Thyroid gland (tissue), 4 donors: ENCODE data around the gene ST8SIA5. TPM values are rescaled to one million over a fixed set of nuclear protein-coding genes. Genes with fewer than 3 reads are reported as not detected.

ENCODE experiments used
- DNase-seq, 2 donors: peaks; one replicate each; pipeline ENCODE4 v3.0.0-alpha.2; 2019
- H3K27ac ChIP-seq, 3 donors: fragments of 200-600 bp; sonication (generic); 1 replicate in 2 of 3; 2 replicates in 1 of 3; pipeline ENCODE4 v1.5.1; 2016 to 2019; ENCODE audit warnings: mild to moderate bottlenecking in 1 of 3, moderate library complexity in 1 of 3
- H3K27me3 ChIP-seq: fragments of 200-600 bp; sonication (generic); one replicate; pipeline ENCODE4 v1.5.1; 2019
- H3K36me3 ChIP-seq, 2 donors: fragments of 200-600 bp; sonication (generic); one replicate each; pipeline ENCODE4 v1.5.1; 2016 to 2019
- H3K4me1 ChIP-seq, 2 donors: fragments of 200-600 bp; sonication (generic); one replicate each; pipeline ENCODE4 v1.5.1; 2017 to 2019
- H3K4me3 ChIP-seq, 3 donors: fragments of 200-600 bp; sonication (generic); replicated peaks in 1 of 3; 1 replicate in 2 of 3; 2 replicates in 1 of 3; pipeline ENCODE4 v1.5.1; 2016; ENCODE audit warnings: mild to moderate bottlenecking in 1 of 3
- H3K9me3 ChIP-seq: fragments of 200-600 bp; sonication (generic); one replicate; pipeline ENCODE4 v1.5.1; 2017
- POLR2A ChIP-seq, 2 donors: fragments of 450-650 bp; IDR thresholded peaks; one replicate each; pipeline ENCODE4 v1.6.1; 2017; ENCODE audit warnings: antibody characterized with exemption in 2 of 2, mild to moderate bottlenecking in 2 of 2, moderate library complexity in 1 of 2
- WGBS, 2 donors: methylation state at CpG; one replicate each; pipeline ENCODE4 v1.1.5; 2017; 5-methylcytosine and 5-hydroxymethylcytosine counted together
- intact Hi-C: fragments of 100-400 bp; cut with DNase I; formaldehyde crosslinking; loops from one replicate; pipeline ENCODE4 v1.15.1; 2023
- total RNA-seq, 4 donors: library from RNA; depleted of rRNA; stranded (reverse); fragments of >200 nt; gene quantifications; one replicate each; pipeline ENCODE4 v1.2.3, GENCODE V29; 2016
- TF ChIP-seq, protein P1 (sequence below), 6 experiments: fragments of 200-600 bp in 3 of 6; fragments of 450-650 bp in 3 of 6; sonication (generic) in 3 of 6; IDR thresholded peaks; one replicate each; pipeline ENCODE4 v1.5.1; 2016 to 2019; ENCODE audit warnings: antibody characterized with exemption in 6 of 6, mild to moderate bottlenecking in 2 of 6, inconsistent platforms in 1 of 6, moderate library complexity in 1 of 6

The ST8SIA5 gene
- total RNA-seq, 4 donors from 2014 or later, result 0.04 to 1.2 (median 0.24) TPM; not detected in 1

DNA sequence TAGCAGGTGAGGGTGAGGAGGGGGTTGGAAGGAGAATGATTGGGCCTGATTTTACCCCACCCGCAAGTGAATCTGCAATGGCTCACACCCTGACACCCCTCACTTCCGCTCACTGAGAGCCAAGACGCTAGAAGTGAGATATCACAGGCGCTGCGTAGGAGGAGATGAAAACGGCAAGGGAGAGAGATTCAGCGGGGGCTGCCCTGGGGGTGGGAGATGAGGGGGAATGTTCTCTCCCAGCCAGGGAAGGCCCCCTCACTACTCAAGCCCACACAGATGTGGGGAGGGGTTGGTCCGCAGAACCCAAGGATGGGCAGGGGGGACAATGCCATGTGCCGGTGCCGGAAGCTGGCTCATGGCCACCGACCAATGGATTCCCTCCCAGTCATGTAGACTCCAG lies 132.7 kb downstream of the ST8SIA5 start:
- Histone ChIP-seq H3K4me1 (peaks cover 0 to 8% of the 10 kb centered on the region in 2 donors), H3K4me3 (no peak overlapping the region), H3K27me3 (no peaks in the 10 kb centered on the region), H3K27ac (no peak overlapping the region), H3K36me3 (no peaks in the 10 kb centered on the region), H3K9me3 (no peaks in the 10 kb centered on the region)
- WGBS, 2 donors, result 78 to 82% methylated on average over 11 of the region's 11 CpGs
- DNase-seq, result no peak
- intact Hi-C loops, result loop anchor here (10.0 kb wide), 1 partner anchor 69 kb away; no protein-coding TSS in a partner anchor
- TF ChIP-seq, protein P1, sequence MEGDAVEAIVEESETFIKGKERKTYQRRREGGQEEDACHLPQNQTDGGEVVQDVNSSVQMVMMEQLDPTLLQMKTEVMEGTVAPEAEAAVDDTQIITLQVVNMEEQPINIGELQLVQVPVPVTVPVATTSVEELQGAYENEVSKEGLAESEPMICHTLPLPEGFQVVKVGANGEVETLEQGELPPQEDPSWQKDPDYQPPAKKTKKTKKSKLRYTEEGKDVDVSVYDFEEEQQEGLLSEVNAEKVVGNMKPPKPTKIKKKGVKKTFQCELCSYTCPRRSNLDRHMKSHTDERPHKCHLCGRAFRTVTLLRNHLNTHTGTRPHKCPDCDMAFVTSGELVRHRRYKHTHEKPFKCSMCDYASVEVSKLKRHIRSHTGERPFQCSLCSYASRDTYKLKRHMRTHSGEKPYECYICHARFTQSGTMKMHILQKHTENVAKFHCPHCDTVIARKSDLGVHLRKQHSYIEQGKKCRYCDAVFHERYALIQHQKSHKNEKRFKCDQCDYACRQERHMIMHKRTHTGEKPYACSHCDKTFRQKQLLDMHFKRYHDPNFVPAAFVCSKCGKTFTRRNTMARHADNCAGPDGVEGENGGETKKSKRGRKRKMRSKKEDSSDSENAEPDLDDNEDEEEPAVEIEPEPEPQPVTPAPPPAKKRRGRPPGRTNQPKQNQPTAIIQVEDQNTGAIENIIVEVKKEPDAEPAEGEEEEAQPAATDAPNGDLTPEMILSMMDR (IDR thresholded peaks at IDR 0.05), result no peak
- TF ChIP-seq POLR2A (IDR thresholded peaks at IDR 0.05), result no peak

DNA sequence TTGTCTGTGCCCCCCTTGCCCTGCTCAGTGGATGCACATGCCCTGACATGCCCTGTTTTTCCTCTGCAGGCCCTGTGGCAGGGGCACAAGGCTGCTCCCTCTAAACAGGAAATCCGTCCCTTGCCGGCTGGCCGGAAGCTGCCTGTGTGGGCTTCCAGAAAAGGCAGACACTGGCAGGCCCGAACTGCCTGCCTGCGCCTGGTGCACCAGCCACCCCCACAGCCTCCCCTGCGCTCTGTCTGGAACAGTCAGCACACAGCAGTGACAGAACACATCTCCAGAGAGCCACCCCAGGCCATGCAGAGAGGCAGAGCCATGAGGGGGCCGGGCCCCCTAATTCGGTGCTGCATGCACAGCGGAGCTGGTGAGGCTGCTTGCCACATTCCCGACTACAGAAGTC lies 133.3 kb downstream of the ST8SIA5 start:
- WGBS, 2 donors, result 56 to 83% methylated on average over 6 of the region's 10 CpGs
- Histone ChIP-seq H3K27me3 (no peaks in the 10 kb centered on the region), H3K4me1 (peaks cover 0 to 8% of the 10 kb centered on the region in 2 donors), H3K27ac (no peak overlapping the region), H3K36me3 (no peaks in the 10 kb centered on the region), H3K4me3 (no peak overlapping the region), H3K9me3 (no peaks in the 10 kb centered on the region)
- TF ChIP-seq, protein P1 (IDR thresholded peaks at IDR 0.05), result no peak
- no peak for TF ChIP-seq POLR2A (IDR thresholded peaks at IDR 0.05)
- intact Hi-C loops, result loop anchor here (10.0 kb wide), 1 partner anchor 69 kb away; no protein-coding TSS in a partner anchor
- DNase-seq, result no peak

DNA sequence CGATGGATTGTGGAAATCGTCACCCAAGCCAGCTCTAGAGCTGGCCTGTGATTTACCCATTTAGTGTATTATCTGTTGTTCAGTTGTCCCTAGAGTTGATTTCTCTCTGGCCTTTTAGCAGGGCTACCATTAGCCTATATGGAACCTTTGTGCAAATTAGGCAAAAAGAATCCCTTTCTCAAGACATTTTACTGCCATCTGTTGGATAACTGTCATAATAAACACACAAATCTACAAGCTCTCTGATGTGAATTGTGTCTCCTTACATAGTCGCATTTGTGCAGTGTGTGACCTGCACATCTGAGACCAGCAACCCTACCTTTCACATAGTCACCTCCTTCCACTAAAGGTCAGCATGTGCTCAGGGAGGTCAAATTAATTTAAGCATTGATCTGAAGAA lies 133.9 kb downstream of the ST8SIA5 start:
- Histone ChIP-seq H3K4me3 (no peak overlapping the region), H3K36me3 (no peaks in the 10 kb centered on the region), H3K27ac (no peak overlapping the region), H3K27me3 (no peaks in the 10 kb centered on the region), H3K4me1 (peaks cover 0 to 8% of the 10 kb centered on the region in 2 donors), H3K9me3 (no peaks in the 10 kb centered on the region)
- DNase-seq, result no peak
- intact Hi-C loops, result loop anchor here (10.0 kb wide), 1 partner anchor 68 kb away; no protein-coding TSS in a partner anchor
- TF ChIP-seq POLR2A (IDR thresholded peaks at IDR 0.05), result no peak
- TF ChIP-seq, protein P1 (IDR thresholded peaks at IDR 0.05), result peak in 4 of 6 experiments; percentile 26 to 56 (median 32)
- WGBS, 2 donors, result 85 to 89% methylated on average over 3 of the region's 3 CpGs

DNA sequence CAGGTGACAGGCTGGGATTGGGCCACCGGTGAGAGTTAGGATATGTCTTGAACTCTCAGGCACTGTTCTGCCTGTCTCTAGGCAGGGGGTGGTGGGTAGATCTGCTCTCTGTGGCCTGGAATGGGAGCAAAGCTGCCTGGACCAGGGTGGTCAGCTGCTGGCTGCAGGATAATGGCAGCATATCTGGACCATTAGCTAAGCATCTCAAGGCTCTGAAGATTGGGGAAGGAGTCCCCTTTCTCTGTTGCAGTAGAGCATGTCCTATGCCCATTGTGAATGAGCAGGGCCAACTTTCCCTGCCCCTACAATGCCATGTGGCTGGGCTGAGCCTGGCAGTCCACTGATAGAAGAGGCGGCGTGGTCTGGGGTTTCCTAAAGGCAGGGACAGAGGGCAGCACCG lies 134.4 kb downstream of the ST8SIA5 start:
- Histone ChIP-seq H3K36me3 (no peaks in the 10 kb centered on the region), H3K4me3 (no peak overlapping the region), H3K27ac (no peak overlapping the region), H3K9me3 (no peaks in the 10 kb centered on the region), H3K4me1 (peaks cover 0 to 8% of the 10 kb centered on the region in 2 donors), H3K27me3 (no peaks in the 10 kb centered on the region)
- no peak for TF ChIP-seq POLR2A (IDR thresholded peaks at IDR 0.05)
- TF ChIP-seq, protein P1 (IDR thresholded peaks at IDR 0.05), result no peak
- intact Hi-C loops, result loop anchor here (10.0 kb wide), 1 partner anchor 68 kb away; no protein-coding TSS in a partner anchor
- 97 to 98% methylated on average over 4 of the region's 4 CpGs for WGBS, 2 donors
- no peak for DNase-seq

DNA sequence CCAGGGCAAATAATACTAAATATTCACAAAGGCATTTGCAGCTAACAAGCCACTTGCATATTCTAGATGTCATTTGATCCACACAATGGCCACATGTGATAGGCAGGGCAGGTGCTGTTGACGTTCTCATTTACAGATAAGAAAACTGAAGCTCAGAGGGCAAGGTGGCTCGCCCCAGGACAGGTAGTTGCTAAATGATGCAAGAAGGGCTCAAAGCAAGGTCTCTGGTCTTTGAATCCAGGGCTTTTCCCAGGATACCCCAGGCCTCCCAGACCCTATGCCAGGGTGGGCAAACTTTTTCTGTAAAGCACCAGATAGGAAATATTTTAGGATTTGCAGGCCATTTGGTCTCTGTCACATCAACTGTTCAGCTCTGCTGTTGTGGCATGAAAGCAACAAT lies 135.0 kb downstream of the ST8SIA5 start:
- Histone ChIP-seq H3K9me3 (no peaks in the 10 kb centered on the region), H3K36me3 (no peaks in the 10 kb centered on the region), H3K27me3 (no peaks in the 10 kb centered on the region), H3K27ac (no peak overlapping the region), H3K4me3 (no peak overlapping the region), H3K4me1 (peaks cover 0 to 8% of the 10 kb centered on the region in 2 donors)
- intact Hi-C loops, result loop anchor here (10.0 kb wide), 1 partner anchor 67 kb away; no protein-coding TSS in a partner anchor
- no peak for DNase-seq
- TF ChIP-seq, protein P1 (IDR thresholded peaks at IDR 0.05), result no peak
- no peak for TF ChIP-seq POLR2A (IDR thresholded peaks at IDR 0.05)
- WGBS, 2 donors, result 76 to 90% methylated on average over 2 of the region's 2 CpGs
